Measurements from ENCODE around the gene NUDT22. TPM values are rescaled to one million over a fixed set of nuclear protein-coding genes. Genes with fewer than 3 reads are reported as not detected.
"Not testable (repeated sequence)": the region's sequence is repeated elsewhere in the genome, so short reads cannot be mapped to it uniquely, and the experiment has no call there.

NUDT22 gene
- total and polyA plus RNA-seq, 4 donors: 20.3 to 41.3 (median 32.9) TPM

DNA sequence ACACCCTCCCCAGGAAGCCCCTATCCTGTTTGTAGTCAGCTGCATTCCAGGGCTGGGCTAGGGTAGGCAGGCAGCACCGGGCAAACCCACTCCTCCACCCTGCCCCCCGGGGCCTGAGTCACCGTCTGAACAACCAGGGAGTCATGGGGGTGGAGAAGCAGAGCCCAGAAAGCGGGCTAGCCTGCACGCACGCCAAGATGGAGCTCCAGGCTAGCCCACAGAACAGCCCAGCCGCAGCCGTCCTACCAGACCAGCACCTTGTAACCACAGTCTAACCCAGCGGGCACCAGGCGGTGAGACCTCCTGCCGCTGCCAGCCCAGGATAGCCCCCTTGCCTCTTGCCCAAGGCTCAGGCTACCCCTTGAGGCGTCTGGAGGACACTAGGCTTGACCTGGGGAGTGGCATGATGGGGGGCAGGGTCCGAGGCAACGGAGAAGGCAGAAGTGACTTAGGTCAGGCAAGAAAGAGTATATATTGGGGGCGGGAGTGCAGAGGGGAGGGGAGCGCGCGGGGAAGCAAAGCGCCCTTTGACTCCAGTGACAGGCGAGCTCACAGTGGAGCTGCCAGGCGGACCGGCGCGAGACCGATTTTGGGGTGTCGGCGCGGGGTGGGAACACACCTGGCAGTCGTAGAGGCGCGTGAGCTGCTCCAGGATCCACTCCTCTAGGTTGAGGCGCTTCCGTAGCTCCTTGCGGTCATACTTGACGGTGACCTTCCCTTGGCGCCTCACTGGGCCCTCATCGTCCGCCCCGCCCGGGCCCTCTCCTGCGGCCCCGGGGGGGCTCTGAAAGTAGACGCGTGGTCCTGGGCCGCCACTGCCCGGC, 19.9 kb downstream of the NUDT22 start:
- H3K27ac ChIP-seq (ENCODE audit: low read depth, low read length): peak overlapping the region; percentile 41
- H3K36me3 ChIP-seq (ENCODE audit: control insufficient read depth, insufficient read depth, low read length): peaks cover 37% of the 10 kb centered on the region
- H3K4me3 ChIP-seq (ENCODE audit: low read depth, low read length): peak overlapping the region; percentile 62
- H3K27me3 ChIP-seq (ENCODE audit: control insufficient read depth, insufficient read depth, low read length): peaks cover 6% of the 10 kb centered on the region
- H3K9me3 ChIP-seq (ENCODE audit: control insufficient read depth, insufficient read depth, low read length): no peaks in the 10 kb centered on the region
- peak in 2 of 6 donors; percentile 63 to 75 for DNase-seq (ENCODE audit: low read depth in 4 of 6, low spot score in 6 of 6)
- peaks cover 69% of the 10 kb centered on the region for H3K4me1 ChIP-seq (ENCODE audit: control insufficient read depth, insufficient read depth, low read length)
- under 1% methylated on average over 39 of the region's 46 CpGs for WGBS (ENCODE audit: insufficient coverage)

- Histone ChIP-seq H3K4me3 (ENCODE audit: low read depth, low read length) (peak overlapping the region; percentile 62), H3K36me3 (ENCODE audit: control insufficient read depth, insufficient read depth, low read length) (peaks cover 37% of the 10 kb centered on the region), H3K4me1 (ENCODE audit: control insufficient read depth, insufficient read depth, low read length) (peaks cover 71% of the 10 kb centered on the region)
- 0% methylated on average over 40 of the region's 43 CpGs for WGBS (ENCODE audit: insufficient coverage)
- not testable (repeated sequence) for H3K27ac ChIP-seq (ENCODE audit: low read depth, low read length); H3K9me3 ChIP-seq (ENCODE audit: control insufficient read depth, insufficient read depth, low read length); H3K27me3 ChIP-seq (ENCODE audit: control insufficient read depth, insufficient read depth, low read length); DNase-seq (ENCODE audit: low read depth in 4 of 6, low spot score in 6 of 6)
Measured at GRCh38 chr11:64246621-64246870, 20.5 kb downstream of the NUDT22 start.

DNA sequence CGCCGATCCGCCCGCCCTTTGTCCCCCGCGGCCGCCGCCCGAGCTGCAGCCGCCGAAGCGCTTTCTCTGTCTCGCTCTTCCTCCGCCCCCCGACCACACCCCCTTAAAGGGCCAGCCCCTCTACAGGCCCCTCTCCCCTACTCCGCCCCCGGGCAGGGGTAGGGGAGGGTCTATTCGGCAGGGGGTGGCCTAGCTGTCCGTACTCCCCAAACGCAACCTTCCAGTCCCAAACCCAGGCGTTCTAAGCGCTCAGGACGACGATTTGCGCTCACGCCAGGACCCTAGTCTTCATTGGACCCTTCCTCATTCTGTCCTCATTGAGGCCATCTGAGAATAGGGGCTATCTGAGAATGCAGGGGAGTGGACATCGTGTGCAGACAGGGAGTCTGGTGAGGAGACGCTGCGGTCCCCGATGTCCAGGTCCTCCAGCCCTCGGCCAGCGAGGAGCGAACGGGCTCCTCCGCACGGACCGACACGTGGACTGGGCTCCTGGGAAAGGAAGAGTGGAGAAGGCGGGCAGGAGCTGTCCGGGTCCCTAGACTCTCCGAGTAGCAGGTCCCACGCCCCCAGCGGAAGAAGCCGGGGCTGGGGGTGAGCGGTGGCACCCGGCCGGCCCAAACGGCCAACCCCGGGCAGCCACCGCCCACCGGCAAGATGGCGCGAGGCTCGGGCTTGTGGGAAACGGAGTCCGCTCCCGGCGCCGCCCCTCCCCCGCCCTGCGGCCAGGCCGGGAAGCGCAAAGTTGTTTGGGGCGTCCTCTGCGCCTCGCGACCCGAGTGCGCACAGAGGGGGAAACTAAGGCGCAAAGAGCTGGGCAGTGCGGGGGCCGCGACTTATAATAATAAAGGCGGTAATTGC, 21.0 kb downstream of the NUDT22 start, which contains the start of gene PPP1R14B:
TSS of gene PPP1R14B (minus strand) at position 73 of the 858 bp plus-strand sequence. CDS start 270 bp downstream, outside the sequence.
- Histone ChIP-seq H3K9me3 (ENCODE audit: control insufficient read depth, insufficient read depth, low read length) (no peaks in the 10 kb centered on the region), H3K4me3 (ENCODE audit: low read depth, low read length) (peak within 1 kb of the TSS; percentile 85), H3K36me3 (ENCODE audit: control insufficient read depth, insufficient read depth, low read length) (peaks cover 32% of the 10 kb centered on the region), H3K27ac (ENCODE audit: low read depth, low read length) (peak within 1 kb of the TSS; percentile 97), H3K4me1 (ENCODE audit: control insufficient read depth, insufficient read depth, low read length) (peaks cover 71% of the 10 kb centered on the region), H3K27me3 (ENCODE audit: control insufficient read depth, insufficient read depth, low read length) (peaks cover 6% of the 10 kb centered on the region)
- under 1% methylated on average over 51 of the region's 74 CpGs for WGBS (ENCODE audit: insufficient coverage)
- DNase-seq (ENCODE audit: low read depth in 4 of 6, low spot score in 6 of 6): peak in 5 of 6 donors; percentile 58 to 96 (median 81)

- no peaks in the 10 kb centered on the region for H3K9me3 ChIP-seq (ENCODE audit: control insufficient read depth, insufficient read depth, low read length)
- peaks cover 6% of the 10 kb centered on the region for H3K27me3 ChIP-seq (ENCODE audit: control insufficient read depth, insufficient read depth, low read length)
- no peak for DNase-seq (ENCODE audit: low read depth in 4 of 6, low spot score in 6 of 6)
- H3K4me1 ChIP-seq (ENCODE audit: control insufficient read depth, insufficient read depth, low read length): peaks cover 71% of the 10 kb centered on the region
- peak overlapping the region; percentile 85 for H3K4me3 ChIP-seq (ENCODE audit: low read depth, low read length)
- peak overlapping the region; percentile 97 for H3K27ac ChIP-seq (ENCODE audit: low read depth, low read length)
- WGBS (ENCODE audit: insufficient coverage): 23% methylated on average over 24 of the region's 31 CpGs
- H3K36me3 ChIP-seq (ENCODE audit: control insufficient read depth, insufficient read depth, low read length): peaks cover 24% of the 10 kb centered on the region
Measured at GRCh38 chr11:64247729-64248531, 21.9 kb downstream of the NUDT22 start.

DNA sequence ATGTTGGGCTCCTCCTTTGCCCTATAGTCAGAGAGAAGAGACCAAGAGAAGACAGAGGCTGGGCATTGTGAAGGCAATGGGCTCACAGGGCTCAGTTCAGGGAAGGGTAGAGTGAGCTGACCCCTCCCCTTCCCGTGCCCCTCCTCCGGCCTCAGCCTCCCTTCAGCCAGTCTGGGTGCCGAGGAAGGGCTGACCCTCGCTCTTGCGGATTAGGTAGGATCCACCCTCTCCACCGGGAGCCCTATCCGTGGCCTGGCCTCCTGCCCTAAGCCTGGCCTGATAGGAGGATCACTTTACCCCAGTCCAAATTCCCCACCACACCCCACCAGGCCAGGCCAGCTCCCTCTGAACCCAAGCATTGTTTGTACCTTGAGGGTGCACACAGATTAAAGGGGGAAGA, 22.5 kb downstream of the NUDT22 start:
- peaks cover 6% of the 10 kb centered on the region for H3K27me3 ChIP-seq (ENCODE audit: control insufficient read depth, insufficient read depth, low read length)
- H3K4me3 ChIP-seq (ENCODE audit: low read depth, low read length): no peak overlapping the region
- no peaks in the 10 kb centered on the region for H3K9me3 ChIP-seq (ENCODE audit: control insufficient read depth, insufficient read depth, low read length)
- WGBS (ENCODE audit: insufficient coverage): 77% methylated on average over 5 of the region's 7 CpGs
- H3K36me3 ChIP-seq (ENCODE audit: control insufficient read depth, insufficient read depth, low read length): peaks cover 18% of the 10 kb centered on the region
- H3K4me1 ChIP-seq (ENCODE audit: control insufficient read depth, insufficient read depth, low read length): peaks cover 71% of the 10 kb centered on the region
- no peak overlapping the region for H3K27ac ChIP-seq (ENCODE audit: low read depth, low read length)
- no peak for DNase-seq (ENCODE audit: low read depth in 4 of 6, low spot score in 6 of 6)

- peaks cover 71% of the 10 kb centered on the region for H3K4me1 ChIP-seq (ENCODE audit: control insufficient read depth, insufficient read depth, low read length)
- no peak overlapping the region for H3K4me3 ChIP-seq (ENCODE audit: low read depth, low read length)
- 86% methylated on average over 4 of the region's 4 CpGs for WGBS (ENCODE audit: insufficient coverage)
- DNase-seq (ENCODE audit: low read depth in 4 of 6, low spot score in 6 of 6): no peak
- no peaks in the 10 kb centered on the region for H3K9me3 ChIP-seq (ENCODE audit: control insufficient read depth, insufficient read depth, low read length)
- H3K27me3 ChIP-seq (ENCODE audit: control insufficient read depth, insufficient read depth, low read length): peaks cover 6% of the 10 kb centered on the region
- no peak overlapping the region for H3K27ac ChIP-seq (ENCODE audit: low read depth, low read length)
- peaks cover 13% of the 10 kb centered on the region for H3K36me3 ChIP-seq (ENCODE audit: control insufficient read depth, insufficient read depth, low read length)
Measured at GRCh38 chr11:64249038-64249437, 23.0 kb downstream of the NUDT22 start.

DNA sequence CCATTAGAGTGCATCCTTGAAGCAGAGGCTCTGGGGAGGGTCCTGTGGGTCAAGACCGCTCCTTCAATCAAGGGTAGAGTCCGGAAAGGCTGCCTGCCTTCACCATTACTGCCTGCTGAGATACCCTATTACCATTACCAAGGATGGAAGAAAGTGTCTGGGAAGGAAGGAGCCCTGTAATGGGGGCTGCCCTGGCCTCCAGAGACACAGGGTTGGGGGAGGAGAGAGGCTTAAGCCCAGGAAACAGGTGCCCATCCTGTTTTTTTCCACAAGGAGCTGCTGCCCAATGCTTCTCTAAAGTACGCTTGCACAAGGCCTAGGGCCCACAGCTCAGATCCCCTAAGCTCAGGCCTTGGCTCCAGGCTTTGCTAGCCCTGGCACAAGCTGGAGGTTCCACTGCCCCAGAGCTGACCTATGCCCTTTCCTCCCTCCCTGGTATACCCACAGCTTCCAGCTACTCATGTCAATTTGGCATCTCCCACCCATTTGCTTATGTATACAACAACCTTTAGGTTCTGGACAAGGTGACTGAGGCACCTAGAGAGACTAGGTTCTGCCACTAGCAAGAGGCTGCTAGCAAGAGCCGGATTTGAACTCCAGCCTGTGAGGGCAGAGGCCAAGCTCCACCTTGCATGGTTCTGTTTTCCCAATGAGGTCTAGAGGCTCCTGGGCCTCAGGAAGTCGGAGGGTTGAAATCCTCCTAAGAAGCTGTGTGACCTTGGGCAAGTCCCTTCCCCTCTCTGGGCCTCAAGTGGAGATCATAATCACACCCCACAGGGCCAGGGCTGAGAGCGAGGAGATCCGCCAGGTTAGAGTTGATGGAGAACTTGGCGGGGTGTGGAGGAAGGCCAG, 23.7 kb downstream of the NUDT22 start:
- Histone ChIP-seq H3K9me3 (ENCODE audit: control insufficient read depth, insufficient read depth, low read length) (no peaks in the 10 kb centered on the region), H3K4me1 (ENCODE audit: control insufficient read depth, insufficient read depth, low read length) (peaks cover 68% of the 10 kb centered on the region), H3K27ac (ENCODE audit: low read depth, low read length) (no peak overlapping the region), H3K4me3 (ENCODE audit: low read depth, low read length) (no peak overlapping the region), H3K36me3 (ENCODE audit: control insufficient read depth, insufficient read depth, low read length) (peaks cover 13% of the 10 kb centered on the region), H3K27me3 (ENCODE audit: control insufficient read depth, insufficient read depth, low read length) (peaks cover 6% of the 10 kb centered on the region)
- 93% methylated on average over 3 of the region's 8 CpGs for WGBS (ENCODE audit: insufficient coverage)
- no peak for DNase-seq (ENCODE audit: low read depth in 4 of 6, low spot score in 6 of 6)

DNA sequence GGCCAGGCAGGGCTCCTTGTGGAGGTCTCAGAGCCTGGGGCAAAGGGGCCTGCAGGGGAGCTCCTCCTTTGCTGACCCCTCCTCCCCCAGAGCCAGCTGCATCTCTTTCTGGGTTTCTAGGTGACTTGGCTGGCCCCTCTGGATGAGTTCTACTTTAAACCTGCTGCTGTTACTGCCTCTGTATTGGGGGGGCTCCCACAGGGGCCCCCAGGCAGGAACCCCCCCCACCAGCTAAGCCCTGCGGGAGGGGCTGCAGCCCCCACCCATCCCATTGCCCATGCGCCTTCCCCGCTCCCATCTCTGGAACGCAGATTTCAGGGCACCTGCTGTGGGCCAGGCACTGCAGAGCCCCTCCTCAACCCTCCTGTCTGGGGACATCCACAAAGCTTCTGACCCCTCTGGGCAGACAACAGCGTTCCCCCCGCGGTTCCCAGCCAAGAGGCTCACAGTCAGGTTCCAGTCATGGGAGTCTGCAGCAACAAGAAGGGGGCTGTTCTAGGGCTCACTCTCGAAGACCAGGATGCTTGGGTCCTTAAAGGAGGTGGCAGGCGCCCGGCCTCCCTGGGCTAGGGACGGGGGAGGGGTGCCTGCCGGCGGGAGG, 24.4 kb downstream of the NUDT22 start:
- Histone ChIP-seq H3K27me3 (ENCODE audit: control insufficient read depth, insufficient read depth, low read length) (peaks cover 6% of the 10 kb centered on the region), H3K4me3 (ENCODE audit: low read depth, low read length) (peak overlapping the region; percentile 52), H3K9me3 (ENCODE audit: control insufficient read depth, insufficient read depth, low read length) (no peaks in the 10 kb centered on the region), H3K36me3 (ENCODE audit: control insufficient read depth, insufficient read depth, low read length) (peaks cover 14% of the 10 kb centered on the region), H3K4me1 (ENCODE audit: control insufficient read depth, insufficient read depth, low read length) (peaks cover 61% of the 10 kb centered on the region), H3K27ac (ENCODE audit: low read depth, low read length) (no peak overlapping the region)
- 17% methylated on average over 12 of the region's 13 CpGs for WGBS (ENCODE audit: insufficient coverage)
- DNase-seq (ENCODE audit: low read depth in 4 of 6, low spot score in 6 of 6): no peak
